AG09319 (cell line): ENCODE results near the gene CPT1A.

Experiments used
- DNase-seq: peaks from one replicate; pipeline ENCODE4 v3.0.0-alpha.2; 2010; ENCODE audit warnings: low read depth; ENCODE audit errors: extremely low read depth
- TF ChIP-seq, protein P1 (sequence below): IDR thresholded peaks from 2 replicates; pipeline ENCODE4 v1.5.1; 2011; ENCODE audit warnings: low read depth, mild to moderate bottlenecking, inconsistent platforms, low read length, moderate library complexity

Gene CPT1A

DNA sequence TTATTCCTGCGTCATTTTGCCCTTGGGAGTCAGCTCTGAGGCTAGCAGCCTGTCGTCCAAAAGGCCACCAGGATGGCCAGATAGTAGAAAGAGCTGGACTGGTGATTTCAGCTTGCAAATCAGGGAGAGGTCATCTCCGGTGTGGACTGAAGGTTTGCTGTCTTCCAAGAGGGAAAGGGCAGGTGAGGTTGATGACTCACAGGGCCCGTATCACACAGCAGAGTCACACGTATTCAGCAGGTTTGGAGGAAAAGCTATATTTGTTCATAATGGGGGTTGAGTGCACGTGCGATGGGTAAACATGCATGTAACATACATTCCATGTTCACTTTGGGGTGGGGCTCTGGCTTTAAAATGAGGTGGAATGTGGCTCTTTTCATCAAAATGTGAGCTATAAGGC lies 36.3 kb upstream of the CPT1A start:
- DNase-seq = no peak
- TF ChIP-seq, protein P1, sequence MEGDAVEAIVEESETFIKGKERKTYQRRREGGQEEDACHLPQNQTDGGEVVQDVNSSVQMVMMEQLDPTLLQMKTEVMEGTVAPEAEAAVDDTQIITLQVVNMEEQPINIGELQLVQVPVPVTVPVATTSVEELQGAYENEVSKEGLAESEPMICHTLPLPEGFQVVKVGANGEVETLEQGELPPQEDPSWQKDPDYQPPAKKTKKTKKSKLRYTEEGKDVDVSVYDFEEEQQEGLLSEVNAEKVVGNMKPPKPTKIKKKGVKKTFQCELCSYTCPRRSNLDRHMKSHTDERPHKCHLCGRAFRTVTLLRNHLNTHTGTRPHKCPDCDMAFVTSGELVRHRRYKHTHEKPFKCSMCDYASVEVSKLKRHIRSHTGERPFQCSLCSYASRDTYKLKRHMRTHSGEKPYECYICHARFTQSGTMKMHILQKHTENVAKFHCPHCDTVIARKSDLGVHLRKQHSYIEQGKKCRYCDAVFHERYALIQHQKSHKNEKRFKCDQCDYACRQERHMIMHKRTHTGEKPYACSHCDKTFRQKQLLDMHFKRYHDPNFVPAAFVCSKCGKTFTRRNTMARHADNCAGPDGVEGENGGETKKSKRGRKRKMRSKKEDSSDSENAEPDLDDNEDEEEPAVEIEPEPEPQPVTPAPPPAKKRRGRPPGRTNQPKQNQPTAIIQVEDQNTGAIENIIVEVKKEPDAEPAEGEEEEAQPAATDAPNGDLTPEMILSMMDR = no peak

DNA sequence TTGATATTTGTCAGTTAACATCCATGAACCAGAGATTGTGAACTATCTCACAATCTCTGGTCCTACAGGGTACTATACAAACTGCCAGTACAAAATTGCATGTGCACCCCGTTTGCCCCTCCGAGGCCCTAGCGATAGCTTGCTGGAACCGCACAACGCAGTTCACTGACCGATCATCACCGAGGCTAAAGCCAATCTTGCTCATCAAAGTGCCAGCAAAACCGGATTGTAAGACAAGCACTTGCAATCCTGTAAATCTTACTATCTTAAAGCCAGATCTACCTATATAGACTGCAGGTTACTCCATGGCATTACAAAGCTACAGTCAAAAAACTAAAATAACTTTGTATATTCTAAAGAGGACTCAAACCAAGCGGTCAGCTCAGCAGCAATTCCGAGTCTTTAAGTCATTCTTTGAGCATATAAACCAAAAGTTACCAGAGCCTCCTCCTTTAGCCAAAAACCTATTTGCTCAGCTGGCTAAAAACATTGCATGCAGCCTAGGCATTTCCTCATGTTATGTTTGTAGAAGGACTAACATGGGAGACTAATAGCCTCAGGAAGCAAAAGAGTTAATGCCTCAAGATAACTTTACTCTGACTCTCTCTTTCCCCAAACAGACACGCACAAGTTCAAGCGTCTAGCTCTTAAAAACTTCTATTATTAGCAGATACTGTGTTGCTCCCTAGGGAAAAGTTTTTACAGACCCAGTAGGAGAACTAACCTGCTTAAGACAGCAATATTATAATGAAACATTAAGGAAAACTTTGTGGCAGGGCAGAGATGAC lies 30.7 kb upstream of the CPT1A start:
- DNase-seq = no peak
- TF ChIP-seq, protein P1 = no peak

DNA sequence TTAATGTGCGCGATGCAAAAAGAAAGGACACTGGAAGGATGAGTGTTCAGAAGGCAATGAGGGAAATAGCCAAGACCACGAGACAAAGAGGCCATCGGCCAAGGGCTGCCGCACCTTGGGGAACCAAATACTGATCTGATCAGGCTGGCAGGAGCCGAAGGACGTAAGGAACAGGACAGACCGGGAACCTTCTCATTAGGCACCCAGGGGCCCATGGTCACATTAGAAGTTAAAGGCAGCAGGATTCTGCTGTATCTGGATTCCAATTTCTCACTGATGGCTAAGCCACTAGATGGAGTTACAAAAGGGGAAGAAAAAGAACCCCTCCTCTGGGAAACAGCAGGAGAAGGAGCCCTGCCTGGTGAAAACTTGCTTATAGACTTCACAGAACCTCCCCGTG lies 28.8 kb upstream of the CPT1A start:
- DNase-seq = no peak
- TF ChIP-seq, protein P1 = peak; percentile 28

DNA sequence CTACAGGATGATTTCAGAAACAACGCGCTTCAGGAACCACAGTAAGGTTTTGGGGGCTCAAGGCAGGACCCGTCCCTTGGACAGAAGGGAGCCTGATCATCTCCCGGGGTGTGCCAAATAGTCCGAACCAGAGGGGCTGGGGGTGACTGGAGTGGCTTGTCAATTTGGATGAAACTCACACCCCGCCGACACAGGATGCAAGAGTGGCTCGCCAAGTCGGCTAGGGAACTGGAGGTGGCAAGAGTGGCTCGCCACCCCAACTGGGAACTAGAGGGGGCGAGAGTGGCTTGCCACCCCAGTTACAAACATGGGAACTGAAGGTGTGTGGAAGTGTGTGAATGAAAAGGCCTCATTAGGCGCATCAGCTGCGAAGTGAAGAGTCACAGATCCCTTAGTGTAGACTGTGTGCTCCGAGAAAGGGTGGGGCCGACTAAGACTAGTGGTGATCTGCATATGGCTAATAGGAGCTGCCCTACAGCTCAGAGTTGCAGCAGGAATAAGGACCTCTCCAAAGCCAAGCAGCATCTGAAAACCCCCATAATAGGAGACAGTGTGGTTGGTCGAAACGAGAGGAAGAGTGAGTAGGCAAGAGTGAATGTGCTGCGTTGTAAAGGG lies 26.6 kb upstream of the CPT1A start:
- DNase-seq = no peak
- TF ChIP-seq, protein P1 = no peak

DNA sequence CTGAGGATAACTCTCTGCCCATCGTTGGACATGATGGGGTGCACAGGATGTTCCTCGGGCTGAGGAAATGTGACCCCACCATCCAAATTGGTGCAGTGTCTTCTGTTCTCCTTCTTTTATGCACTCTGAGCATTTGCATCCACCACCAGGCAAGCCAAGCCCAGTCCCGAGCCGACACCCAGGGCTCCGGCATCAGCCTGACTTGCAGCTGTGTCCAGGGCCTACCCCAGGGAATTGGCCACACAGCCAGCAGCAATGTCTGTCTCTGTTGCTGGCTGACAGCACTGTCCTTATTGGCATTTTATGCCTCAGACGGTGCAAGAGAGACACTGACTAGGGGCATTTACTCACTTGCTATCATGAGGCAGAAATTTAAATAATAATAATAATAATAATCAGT lies 25.4 kb upstream of the CPT1A start:
- TF ChIP-seq, protein P1 = no peak
- no peak for DNase-seq

DNA sequence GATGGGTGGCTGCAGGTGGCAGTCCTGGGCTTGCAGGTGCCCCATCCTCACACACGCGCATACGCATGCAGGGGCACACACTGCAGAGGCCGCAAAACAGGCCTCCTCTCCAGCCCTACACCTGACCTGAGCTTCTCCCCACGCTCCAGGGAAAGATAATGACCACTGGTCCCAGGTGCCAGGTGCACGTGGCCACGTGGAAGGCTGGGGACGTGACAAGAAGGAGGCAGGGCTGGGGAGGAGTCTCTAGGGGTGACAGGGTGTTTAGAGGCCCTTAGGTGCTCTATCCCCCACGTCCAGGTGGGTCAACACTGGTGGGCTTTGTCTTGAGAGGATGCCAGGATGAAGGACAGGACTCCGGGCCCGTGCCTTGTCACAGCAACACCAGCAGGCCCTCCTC lies 23.5 kb upstream of the CPT1A start:
- DNase-seq = no peak
- TF ChIP-seq, protein P1 = no peak

DNA sequence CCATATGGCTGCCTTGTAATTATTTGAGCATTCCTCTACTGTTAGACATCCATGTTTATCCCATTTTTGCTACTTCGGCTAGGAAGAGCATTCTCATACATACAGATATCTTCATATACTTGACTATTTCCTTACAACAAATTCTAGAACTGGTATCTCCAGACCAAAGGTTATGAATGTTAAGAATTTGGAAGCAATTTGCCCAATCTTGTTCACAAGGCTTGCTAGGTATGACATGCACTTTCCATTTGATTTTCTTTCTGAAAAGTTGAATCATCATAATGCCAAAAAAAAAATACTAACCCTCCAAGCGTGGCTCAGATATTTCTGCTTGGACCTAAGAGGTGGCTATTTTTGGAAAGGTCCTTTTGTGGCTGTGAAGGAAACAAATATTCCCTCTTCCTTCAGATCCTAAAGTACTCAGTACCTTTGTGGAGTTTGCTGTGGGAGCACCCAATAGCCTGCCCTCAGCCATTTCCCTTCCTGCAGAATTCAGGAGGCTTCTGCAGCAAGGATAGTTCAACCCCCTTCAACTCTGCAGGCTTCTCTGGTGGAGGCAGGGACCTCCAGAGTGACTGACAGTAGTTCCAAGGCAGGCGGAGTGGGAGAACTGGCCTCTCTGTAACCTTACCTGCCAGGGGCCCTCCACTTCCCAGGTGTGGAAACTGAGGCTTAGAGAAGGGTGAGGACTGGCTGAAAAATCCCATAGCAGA lies 22.0 kb upstream of the CPT1A start:
- TF ChIP-seq, protein P1 = no peak
- no peak for DNase-seq
